Coronary artery (tissue), 2 donors: Measurements from ENCODE around the gene ATP2A3.
"Not testable (repeated sequence)": the region's sequence is repeated elsewhere in the genome, so short reads cannot be mapped to it uniquely, and the experiment has no call there.

Source experiments
- DNase-seq: peaks from one replicate; pipeline ENCODE4 v3.0.0-alpha.2; 2017; ENCODE audit warnings: low spot score
- H3K27ac ChIP-seq, 2 donors: fragments of 200-600 bp; sonication (generic); one replicate each; pipeline ENCODE4 v1.5.1; 2016 to 2019
- H3K4me3 ChIP-seq: fragments of 200-600 bp; sonication (generic); 2 replicates; pipeline ENCODE4 v1.5.1; 2016; ENCODE audit warnings: mild to moderate bottlenecking, moderate library complexity
- TF ChIP-seq, protein P1 (sequence below): fragments of 200-600 bp; sonication (generic); IDR thresholded peaks from one replicate; pipeline ENCODE4 v1.5.1; 2019; ENCODE audit warnings: antibody characterized with exemption

The ATP2A3 gene

DNA sequence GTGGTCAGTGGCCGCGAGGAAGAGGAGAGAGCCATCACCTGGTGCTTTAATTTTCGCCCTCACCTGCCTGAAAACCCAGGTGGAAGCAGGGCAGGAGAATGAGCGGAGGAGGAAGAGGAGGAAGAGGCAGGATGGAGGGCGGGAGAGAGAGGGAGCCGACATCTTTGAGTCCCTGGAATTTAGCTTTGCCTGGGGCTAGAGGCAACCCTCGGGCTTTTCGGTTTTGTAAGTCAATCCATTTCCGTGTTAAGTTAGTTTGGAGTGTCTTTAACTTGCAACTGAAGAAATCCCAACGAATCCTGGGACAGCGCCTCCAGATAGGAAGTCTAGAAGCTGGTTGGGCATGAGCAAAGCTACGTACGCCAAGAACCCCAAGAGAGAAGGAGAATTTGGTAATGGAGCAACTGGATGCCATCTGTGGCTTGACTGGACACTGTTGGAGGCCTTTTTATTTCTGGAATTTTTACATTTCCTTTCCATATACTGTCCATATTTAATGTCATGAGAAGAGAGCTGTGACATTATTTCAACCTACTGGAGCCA lies 36.9 kb upstream of the ATP2A3 start:
- no peak for DNase-seq
- Histone ChIP-seq H3K27ac (no peak overlapping the region), H3K4me3 (no peak overlapping the region)
- TF ChIP-seq, protein P1, sequence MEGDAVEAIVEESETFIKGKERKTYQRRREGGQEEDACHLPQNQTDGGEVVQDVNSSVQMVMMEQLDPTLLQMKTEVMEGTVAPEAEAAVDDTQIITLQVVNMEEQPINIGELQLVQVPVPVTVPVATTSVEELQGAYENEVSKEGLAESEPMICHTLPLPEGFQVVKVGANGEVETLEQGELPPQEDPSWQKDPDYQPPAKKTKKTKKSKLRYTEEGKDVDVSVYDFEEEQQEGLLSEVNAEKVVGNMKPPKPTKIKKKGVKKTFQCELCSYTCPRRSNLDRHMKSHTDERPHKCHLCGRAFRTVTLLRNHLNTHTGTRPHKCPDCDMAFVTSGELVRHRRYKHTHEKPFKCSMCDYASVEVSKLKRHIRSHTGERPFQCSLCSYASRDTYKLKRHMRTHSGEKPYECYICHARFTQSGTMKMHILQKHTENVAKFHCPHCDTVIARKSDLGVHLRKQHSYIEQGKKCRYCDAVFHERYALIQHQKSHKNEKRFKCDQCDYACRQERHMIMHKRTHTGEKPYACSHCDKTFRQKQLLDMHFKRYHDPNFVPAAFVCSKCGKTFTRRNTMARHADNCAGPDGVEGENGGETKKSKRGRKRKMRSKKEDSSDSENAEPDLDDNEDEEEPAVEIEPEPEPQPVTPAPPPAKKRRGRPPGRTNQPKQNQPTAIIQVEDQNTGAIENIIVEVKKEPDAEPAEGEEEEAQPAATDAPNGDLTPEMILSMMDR: no peak

DNA sequence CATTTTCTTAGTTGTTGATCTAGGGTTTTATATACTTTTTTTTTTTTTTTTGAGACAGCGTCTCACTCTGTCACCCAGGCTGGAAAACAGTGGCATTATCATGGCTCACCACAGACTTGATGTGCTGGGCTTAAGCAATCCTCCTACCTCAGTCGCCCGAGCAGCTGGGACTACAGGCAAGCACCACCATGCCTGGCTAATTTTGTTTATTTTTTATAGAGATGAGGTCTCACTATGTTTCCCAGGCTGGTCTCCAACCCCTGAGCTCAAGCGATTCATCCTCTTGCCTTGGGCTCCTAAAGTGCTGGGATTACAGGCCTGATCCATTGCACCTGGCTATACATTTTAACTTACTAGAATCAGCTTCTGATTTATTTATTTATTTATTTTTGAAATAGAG lies 34.2 kb upstream of the ATP2A3 start:
- no peak for DNase-seq
- Histone ChIP-seq H3K27ac (no peak overlapping the region), H3K4me3 (no peak overlapping the region)
- TF ChIP-seq, protein P1: no peak

GRCh38 chr17:3995067-3995466 lies 30.8 kb upstream of the ATP2A3 start:
- no peak for DNase-seq
- no peak overlapping the region for H3K4me3 ChIP-seq
- H3K27ac ChIP-seq: no peak overlapping the region
- TF ChIP-seq, protein P1: no peak

- Histone ChIP-seq H3K4me3 (no peak overlapping the region), H3K27ac (no peak overlapping the region)
- no peak for DNase-seq
- TF ChIP-seq, protein P1: no peak
These were observed 30.0 kb upstream of the ATP2A3 start for GRCh38 chr17:3994221-3994576.

DNA sequence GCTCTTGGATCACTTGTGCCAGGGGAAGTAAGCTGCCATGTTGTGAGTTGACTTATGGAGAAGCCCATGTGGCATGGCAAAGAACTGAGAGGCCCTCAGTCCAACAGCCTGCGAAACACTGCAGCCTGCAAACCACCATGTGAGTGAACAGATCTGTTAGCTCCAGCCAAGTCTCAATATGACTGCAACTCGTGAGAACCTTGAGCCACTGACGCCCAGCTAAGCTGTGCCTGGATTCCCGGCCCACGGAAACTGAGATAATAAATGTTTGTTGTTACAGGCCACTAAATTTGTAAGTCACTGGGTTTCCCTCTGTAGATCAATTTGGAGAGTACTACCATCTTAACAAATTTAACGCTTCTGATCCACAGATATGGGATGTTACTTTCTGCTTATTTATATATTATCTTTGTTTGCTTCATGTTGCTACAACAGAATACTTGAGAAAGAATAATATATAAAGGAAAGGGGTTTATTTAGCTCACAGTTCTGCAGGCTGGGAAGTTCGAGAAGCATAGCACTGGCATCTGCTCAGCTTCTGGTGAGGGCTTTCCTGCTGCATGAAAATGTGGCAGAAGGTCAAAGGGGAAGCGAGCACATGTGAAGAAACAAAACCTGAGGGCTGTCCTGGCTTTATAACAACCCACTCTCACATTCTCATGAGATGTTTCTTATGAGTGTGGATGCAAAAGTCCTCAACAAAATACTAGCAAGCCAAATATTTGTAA lies 29.4 kb upstream of the ATP2A3 start:
- TF ChIP-seq, protein P1: no peak
- peak overlapping the region in 1 of 2 donors; percentile 41 for H3K27ac ChIP-seq
- no peak overlapping the region for H3K4me3 ChIP-seq
- peak; percentile 55 for DNase-seq

- H3K4me3 ChIP-seq: no peak overlapping the region
- H3K27ac ChIP-seq: no peak overlapping the region
- TF ChIP-seq, protein P1: no peak
- DNase-seq: peak; percentile 45
These were observed 28.1 kb upstream of the ATP2A3 start for GRCh38 chr17:3992370-3992769.

DNA sequence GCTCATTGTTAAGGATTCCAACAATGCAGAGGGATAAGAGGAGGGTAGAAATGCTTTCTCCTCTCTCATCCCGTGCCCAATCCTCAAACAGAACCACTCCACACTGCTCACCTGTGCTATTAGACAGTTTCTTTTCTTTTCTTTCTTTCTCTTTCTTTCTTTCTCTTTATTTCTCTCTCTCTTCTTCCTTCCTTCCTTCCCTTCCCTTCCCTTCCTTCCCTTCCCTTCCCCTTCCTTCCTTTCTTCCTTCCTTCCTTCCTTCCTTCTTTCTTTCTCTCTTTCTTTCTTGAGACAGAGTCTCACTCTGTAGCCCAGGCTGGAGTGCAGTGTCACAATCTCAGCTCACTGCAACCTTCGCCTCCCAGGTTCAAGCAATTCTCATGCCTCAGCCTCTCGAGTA lies 27.5 kb upstream of the ATP2A3 start:
- H3K27ac ChIP-seq, DNase-seq: not testable (repeated sequence)

More for the DNA sequence above, 27.5 kb upstream of the ATP2A3 start:
- H3K4me3 ChIP-seq: not testable (repeated sequence)
